Glutamatergic neuron (in vitro differentiated cells): ENCODE measurements around the gene TSPAN1. TPM values are rescaled to one million over a fixed set of nuclear protein-coding genes. Genes with fewer than 3 reads are reported as not detected.

ENCODE experiments used
- DNase-seq: peaks from one replicate; pipeline ENCODE4 v3.0.0; 2022
- H3K27ac Mint-ChIP-seq: one replicate; pipeline ENCODE4 v1.8.0; 2020; ENCODE audit warnings: mild to moderate bottlenecking, mixed read lengths, inconsistent platforms; ENCODE audit not compliant: unreplicated experiment
- H3K27me3 Mint-ChIP-seq: one replicate; pipeline ENCODE4 v1.8.0; 2020; ENCODE audit warnings: mild to moderate bottlenecking, moderate library complexity, mixed read lengths, inconsistent platforms; ENCODE audit not compliant: unreplicated experiment
- H3K36me3 Mint-ChIP-seq: one replicate; pipeline ENCODE4 v1.8.0; 2020; ENCODE audit warnings: mild to moderate bottlenecking, mixed read lengths, inconsistent platforms; ENCODE audit not compliant: unreplicated experiment
- H3K4me1 Mint-ChIP-seq: one replicate; pipeline ENCODE4 v1.8.0; 2020; ENCODE audit warnings: mild to moderate bottlenecking, low read depth, mixed read lengths, inconsistent platforms; ENCODE audit not compliant: unreplicated experiment
- H3K4me3 Mint-ChIP-seq: one replicate; pipeline ENCODE4 v1.8.0; 2020; ENCODE audit warnings: mild to moderate bottlenecking, mixed read lengths, inconsistent platforms; ENCODE audit not compliant: unreplicated experiment
- H3K9me3 Mint-ChIP-seq: one replicate; pipeline ENCODE4 v1.8.0; 2020; ENCODE audit warnings: mild to moderate bottlenecking, moderate library complexity, mixed read lengths, inconsistent platforms; ENCODE audit not compliant: unreplicated experiment
- CTCF ChIP-seq: fragments of 200-600 bp; sonication (generic); IDR thresholded peaks from one replicate; pipeline ENCODE4 v1.5.0; 2021; ENCODE audit not compliant: partially characterized antibody, unreplicated experiment
- total RNA-seq: library from RNA; stranded (reverse); fragmentation: NEBNext Ultra II Directional; extraction: Animal tissue kit (Norgen Biotek cat#: 25700); gene quantifications from one replicate; pipeline ENCODE4 v1.2.1, GENCODE V29; 2021; ENCODE audit not compliant: unreplicated experiment

TSPAN1 gene
- total RNA-seq, 1 donor from 2014 or later: 2.3 TPM

DNA sequence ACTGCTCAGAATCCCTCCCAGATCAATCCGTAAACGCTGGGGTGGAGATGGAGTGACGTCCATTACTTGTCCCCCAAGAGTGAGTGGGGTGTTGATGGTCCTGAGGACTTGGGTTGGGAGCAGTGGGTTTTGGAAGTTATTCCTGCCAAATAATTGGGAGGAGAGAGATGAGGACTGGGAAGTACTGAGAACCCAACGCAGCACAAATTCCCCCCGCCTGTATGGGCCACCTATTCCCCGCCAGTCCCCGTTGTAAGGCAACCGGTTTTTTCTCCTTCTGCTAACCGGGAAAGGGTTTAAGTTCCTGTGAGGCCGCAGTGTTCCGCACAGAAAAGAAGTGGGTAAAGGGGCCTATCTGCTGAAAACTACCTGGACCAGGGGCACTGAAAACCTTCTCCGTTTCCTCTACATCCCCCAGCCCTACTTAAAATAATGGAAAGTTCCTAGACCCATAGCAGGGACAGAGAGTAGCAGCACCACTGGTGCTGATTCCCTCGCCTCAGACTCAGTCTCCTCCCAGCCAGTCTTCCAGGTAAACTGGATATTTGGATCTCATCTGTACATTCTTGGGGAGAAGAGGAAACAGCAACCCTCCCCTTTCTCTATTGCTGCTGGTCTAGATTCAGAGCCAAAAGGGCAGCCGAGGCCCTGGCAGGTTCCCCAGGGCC lies 29.0 kb downstream of the TSPAN1 start:
- Mint-ChIP-seq H3K27me3 (peaks cover 5% of the 10 kb centered on the region), H3K9me3 (no peaks in the 10 kb centered on the region), H3K27ac (no peak overlapping the region), H3K36me3 (peaks cover 6% of the 10 kb centered on the region), H3K4me1 (peaks cover 2% of the 10 kb centered on the region), H3K4me3 (peak overlapping the region; percentile 66)
- no peak for TF ChIP-seq CTCF
- DNase-seq: no peak

- H3K27me3 Mint-ChIP-seq: peaks cover 5% of the 10 kb centered on the region
- TF ChIP-seq CTCF: no peak
- H3K27ac Mint-ChIP-seq: no peak overlapping the region
- no peak for DNase-seq
- peaks cover 6% of the 10 kb centered on the region for H3K36me3 Mint-ChIP-seq
- peaks cover 2% of the 10 kb centered on the region for H3K4me1 Mint-ChIP-seq
- H3K9me3 Mint-ChIP-seq: no peaks in the 10 kb centered on the region
- no peak overlapping the region for H3K4me3 Mint-ChIP-seq
Observed at GRCh38 chr1:46204406-46204742, 29.5 kb downstream of the TSPAN1 start.

GRCh38 chr1:46205141-46205540 lies 30.3 kb downstream of the TSPAN1 start:
- no peaks in the 10 kb centered on the region for H3K9me3 Mint-ChIP-seq
- peaks cover 2% of the 10 kb centered on the region for H3K4me1 Mint-ChIP-seq
- no peak overlapping the region for H3K27ac Mint-ChIP-seq
- peaks cover 5% of the 10 kb centered on the region for H3K36me3 Mint-ChIP-seq
- H3K27me3 Mint-ChIP-seq: peaks cover 4% of the 10 kb centered on the region
- DNase-seq: no peak
- no peak overlapping the region for H3K4me3 Mint-ChIP-seq
- TF ChIP-seq CTCF: no peak

- H3K27ac Mint-ChIP-seq: no peak overlapping the region
- DNase-seq: no peak
- peaks cover 2% of the 10 kb centered on the region for H3K4me1 Mint-ChIP-seq
- peaks cover 4% of the 10 kb centered on the region for H3K27me3 Mint-ChIP-seq
- H3K36me3 Mint-ChIP-seq: no peaks in the 10 kb centered on the region
- no peaks in the 10 kb centered on the region for H3K9me3 Mint-ChIP-seq
- no peak overlapping the region for H3K4me3 Mint-ChIP-seq
- no peak for TF ChIP-seq CTCF
Observed at GRCh38 chr1:46205791-46206190, 30.9 kb downstream of the TSPAN1 start.

DNA sequence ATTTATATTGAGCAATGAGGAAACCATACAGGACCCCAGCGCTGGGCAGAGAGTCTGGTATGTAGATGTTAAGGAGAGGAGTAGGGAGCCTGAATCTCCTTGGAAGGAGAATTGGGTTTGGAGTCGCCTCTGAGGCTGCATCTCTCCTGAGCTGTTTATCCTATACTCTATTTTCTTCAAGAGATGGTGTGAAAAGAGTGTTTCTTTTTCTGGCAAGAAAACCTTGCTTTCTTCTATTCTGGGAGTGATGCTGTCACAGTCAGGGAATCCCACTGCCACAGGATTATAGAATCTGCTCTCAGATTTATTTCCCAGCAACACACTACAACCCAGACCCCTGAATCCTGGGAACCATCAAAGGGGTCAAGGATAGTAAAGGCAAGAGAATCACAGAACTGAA lies 31.5 kb downstream of the TSPAN1 start:
- Mint-ChIP-seq H3K4me1 (peaks cover 2% of the 10 kb centered on the region), H3K9me3 (no peaks in the 10 kb centered on the region), H3K27ac (no peak overlapping the region), H3K27me3 (peaks cover 4% of the 10 kb centered on the region), H3K36me3 (no peaks in the 10 kb centered on the region), H3K4me3 (no peak overlapping the region)
- no peak for DNase-seq
- TF ChIP-seq CTCF: no peak
